Activated CD4-positive, CD25-positive, alpha-beta regulatory T cell (primary cell): ENCODE data around the gene EPB41L5.
A peak's percentile ranks its signal among the peaks of the same experiment; 100 is the strongest.
"Not testable (repeated sequence)": the region's sequence is repeated elsewhere in the genome, so short reads cannot be mapped to it uniquely, and the experiment has no call there.

ENCODE experiments used
- DNase-seq, 4 experiments: peaks; one replicate each; lab custom pipeline; 2025; lab: John Stamatoyannopoulos, UW

The EPB41L5 gene

GRCh38 chr2:120012771-120013596 lies at the start of gene EPB41L5:
TSS of gene EPB41L5 (plus strand) at chr2:120013077. CDS start at chr2:120019085, 6,008 bp downstream.
- peak; percentile 49 to 59 (median 55) for DNase-seq

GRCh38 chr2:119981896-119982295 lies 31.0 kb upstream of the EPB41L5 start:
- no peak for DNase-seq

DNA sequence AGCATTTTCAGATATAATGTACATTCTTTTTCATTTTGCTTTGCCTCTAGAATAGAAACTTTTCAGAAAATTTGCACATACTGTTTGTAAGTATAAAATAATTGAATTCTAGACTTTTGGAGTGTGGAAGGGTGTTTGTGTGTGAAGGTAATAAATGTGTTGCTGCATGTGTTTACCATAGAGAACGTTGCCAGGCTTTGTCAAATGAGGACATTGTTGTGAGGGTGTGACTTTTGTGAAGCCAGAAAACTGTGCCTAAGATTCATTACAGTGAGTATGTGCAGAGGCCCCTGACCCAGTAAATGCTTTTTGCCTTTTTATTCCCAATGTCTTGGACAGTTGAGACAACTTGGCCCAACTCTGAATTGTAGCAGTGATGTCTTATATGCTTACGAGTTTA lies 30.4 kb upstream of the EPB41L5 start:
- DNase-seq, result no peak

DNA sequence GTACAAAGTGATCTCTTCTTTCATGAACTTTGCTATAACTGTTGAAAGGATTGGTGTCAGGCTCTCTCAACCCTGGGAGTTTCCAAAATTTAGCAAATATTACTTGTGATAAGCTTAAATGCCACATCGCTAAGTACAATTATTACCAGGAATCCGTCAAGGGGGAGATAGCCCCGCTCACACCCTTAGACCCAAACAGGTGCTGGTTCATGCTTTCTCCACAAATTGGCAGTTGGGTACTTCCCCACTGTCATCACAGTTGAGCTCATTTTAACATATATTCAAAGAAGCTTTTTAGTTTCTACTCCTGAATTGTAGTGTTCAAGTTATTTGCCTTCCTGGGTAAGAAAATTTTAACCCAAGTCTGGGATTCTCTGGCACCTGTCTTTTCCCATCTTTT lies 29.8 kb upstream of the EPB41L5 start:
- no peak for DNase-seq

DNA sequence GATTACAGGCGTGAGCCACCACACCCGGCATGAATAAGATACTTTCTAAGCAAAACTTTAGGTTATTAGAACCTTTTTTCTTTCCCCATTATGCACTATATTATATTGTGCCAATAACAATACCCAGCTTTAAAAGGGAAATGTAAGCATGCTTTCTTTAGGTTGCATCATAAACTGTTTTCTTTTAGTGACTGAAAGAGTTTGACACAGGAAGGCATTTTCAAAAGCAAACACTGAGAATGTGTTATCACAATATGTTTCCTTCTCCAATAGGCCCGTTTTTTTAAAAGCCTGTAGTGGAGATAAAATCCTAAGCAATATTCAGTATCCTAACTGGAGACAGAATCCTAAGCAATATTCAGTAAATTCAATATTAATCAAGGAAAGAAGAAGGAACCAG lies 16.7 kb upstream of the EPB41L5 start:
- DNase-seq, result no peak

- not testable (repeated sequence) for DNase-seq
Measured at GRCh38 chr2:119996896-119997891, 15.7 kb upstream of the EPB41L5 start.

DNA sequence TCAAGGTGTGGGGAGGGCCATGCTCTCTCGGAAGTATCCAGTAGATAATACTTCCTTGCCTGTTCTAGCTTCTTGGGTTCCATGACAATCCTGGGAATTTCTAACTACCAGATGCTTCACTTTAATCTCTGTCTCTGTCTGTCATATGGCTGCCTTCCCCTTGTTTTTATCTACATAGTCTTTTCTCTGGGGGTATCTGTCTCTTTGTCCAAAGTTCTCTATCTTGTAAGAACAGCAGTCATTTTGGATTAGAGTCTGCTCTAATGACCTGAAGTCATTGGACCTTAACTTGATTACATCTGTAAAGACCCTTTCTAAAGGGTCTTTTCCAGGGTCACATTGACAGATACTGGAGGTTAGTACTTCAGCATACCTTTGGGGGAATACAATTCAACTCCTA lies 11.4 kb upstream of the EPB41L5 start:
- DNase-seq, result no peak

GRCh38 chr2:120004254-120004653 lies 8.6 kb upstream of the EPB41L5 start:
- DNase-seq, result no peak

DNA sequence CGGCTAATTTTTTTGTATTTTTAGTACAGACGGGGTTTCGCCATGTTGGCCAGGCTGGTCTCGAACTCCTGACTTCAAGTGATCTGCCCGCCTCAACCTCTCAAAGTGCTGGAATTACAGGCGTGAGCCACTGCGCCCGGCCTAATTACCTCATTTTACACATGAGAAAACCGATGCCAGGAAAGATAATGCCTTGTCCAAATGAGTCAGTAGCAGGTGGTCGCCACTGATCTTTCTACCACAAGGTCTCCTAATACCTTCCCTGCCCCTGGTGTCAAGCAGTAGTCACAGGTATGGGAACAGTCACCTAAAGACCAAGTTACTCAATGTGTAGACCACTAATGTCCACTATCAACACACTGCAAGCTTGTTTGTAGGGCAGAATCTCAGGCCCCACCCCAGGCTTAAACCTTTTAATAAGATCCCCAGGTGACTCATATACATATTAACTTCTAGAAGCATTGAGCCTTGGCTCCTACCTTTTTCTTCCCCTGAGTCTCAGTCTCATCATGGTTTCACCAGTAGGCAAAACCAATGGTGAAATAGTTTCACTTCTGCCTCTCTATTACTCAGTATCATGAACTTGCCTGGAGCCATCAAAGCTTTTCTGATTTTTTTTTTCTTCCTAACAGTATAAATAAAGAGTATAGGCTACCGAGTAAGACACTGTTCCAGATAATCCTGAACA lies 6.9 kb upstream of the EPB41L5 start:
- DNase-seq, result no peak

- no peak for DNase-seq
Measured at GRCh38 chr2:120007851-120008250, 5.0 kb upstream of the EPB41L5 start.

DNA sequence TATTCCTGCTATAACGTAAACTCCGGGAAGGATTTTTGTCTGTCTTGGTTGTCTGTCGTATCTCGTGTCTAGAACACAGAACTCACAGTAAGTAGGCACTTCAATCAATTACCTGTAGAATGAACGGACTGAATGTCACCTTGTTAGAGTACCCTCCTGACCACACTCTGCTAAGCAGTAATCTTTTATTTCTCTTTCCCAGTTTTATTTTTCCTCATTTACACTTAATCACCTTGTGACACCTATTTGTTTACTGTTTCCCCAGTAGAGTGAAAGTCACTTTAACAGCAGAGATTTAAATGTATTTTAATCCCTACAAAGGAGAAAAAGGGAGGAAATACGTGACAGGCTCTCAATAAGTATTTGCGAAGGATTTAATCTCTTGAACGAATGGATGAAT lies 514 bp upstream of the EPB41L5 start:
- DNase-seq, result no peak

GRCh38 chr2:120013597-120014223 lies 833 bp downstream of the EPB41L5 start:
- no peak for DNase-seq

DNA sequence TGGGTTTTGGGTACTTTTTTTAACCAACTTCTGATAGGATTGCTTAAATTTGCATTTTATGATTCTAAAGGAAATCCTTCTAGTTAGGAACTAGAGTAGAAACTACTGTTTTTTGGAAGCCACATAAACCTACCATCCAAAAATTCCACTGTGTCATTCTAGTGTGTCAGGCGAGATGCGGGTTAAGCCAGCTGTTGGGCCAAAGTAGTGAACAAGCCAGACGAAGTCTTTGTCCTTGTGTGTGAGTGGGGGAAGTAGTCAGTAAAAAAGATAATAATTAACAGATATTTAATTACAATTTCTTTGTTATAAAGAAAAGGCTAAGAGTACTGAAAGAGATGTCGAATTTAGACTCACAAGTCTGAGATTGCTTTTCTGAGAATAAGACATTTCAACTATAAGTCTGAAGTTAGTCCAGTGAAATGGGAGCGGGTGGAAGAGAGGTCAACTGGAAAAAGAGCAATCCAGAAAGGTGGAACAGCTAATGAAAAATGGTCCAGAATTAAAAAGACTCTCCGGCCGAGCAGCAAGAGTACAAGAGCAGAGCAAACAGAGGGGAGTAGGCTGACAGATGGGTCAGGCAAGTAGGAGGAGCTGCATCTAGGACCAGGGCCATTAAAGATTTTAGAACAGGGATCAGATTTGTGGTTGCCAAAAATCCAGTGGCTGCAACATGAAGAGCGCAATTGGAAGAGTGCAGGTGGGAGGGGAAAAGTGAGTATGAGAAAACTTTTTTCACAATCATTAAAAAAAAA lies 1.5 kb downstream of the EPB41L5 start:
- no peak for DNase-seq

DNA sequence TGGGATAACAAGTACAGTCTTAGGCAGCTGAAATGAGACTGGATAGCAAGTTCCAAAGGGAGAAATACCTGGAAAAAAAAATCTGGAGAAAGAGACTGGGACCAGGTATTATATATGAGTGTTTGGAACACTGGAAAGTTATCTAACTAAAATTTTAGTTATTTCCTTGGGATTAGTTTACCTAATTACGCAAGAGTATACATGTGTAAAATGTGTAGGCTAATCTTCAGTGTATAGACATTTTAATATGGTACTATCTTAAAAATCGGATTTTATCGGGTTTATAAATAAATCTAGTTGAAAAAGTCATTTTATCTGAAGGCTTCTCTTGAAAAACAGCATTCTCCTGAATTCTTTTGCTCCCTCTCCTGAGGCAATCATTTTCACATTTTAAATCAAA lies 3.9 kb downstream of the EPB41L5 start:
- no peak for DNase-seq

GRCh38 chr2:120017201-120017600 lies 4.3 kb downstream of the EPB41L5 start:
- no peak for DNase-seq

DNA sequence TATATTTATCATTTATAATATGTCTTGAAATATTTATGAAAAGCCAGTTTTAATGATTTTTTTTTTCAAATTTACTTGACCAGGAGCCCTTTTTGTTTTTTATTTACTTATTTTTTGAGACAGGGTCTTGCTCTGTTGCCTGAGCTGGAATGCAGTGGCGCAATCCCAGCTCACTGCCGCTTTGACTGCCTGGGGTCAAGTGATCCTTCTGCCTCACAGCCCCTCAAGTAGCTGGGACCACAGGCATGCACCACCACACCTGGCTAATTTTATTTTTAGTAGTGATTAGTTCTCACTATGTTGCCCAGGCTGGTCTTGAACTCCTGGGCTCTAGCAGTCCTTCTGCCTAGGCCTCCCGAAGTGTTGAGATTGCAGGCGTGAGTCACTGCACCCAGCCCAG lies 5.7 kb downstream of the EPB41L5 start:
- no peak for DNase-seq

DNA sequence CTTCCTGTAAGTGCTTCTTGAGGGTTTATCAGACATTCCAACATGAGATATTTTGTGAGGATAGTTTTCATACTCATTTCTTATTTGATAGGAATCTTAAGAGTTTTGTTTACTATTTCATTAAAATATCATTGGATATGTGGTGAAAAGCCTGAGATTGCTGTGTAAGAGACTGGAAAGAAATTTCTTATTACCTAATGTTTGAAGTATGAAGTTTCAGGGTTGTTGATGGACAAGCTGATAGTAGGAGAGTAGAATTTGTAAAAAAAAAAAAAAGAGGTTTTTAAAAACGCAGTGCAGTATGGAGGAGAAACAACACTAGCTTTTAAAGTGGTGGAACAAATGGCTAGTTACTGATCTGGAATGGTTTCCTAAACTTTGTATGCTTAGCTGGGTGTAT lies 7.7 kb downstream of the EPB41L5 start:
- no peak for DNase-seq

- not testable (repeated sequence) for DNase-seq
Measured at GRCh38 chr2:120022505-120022904, 9.6 kb downstream of the EPB41L5 start.

- no peak for DNase-seq
Measured at GRCh38 chr2:120026890-120027289, 14.0 kb downstream of the EPB41L5 start.

- DNase-seq, result no peak
Measured at GRCh38 chr2:120028795-120029194, 15.9 kb downstream of the EPB41L5 start.
